Measurements from ENCODE around the gene PRRX2. TPM values are rescaled to one million over a fixed set of nuclear protein-coding genes. Genes with fewer than 3 reads are reported as not detected.

PRRX2 gene
- total RNA-seq, 2 donors from 2014 or later, result 4.3 to 14.3 TPM

DNA sequence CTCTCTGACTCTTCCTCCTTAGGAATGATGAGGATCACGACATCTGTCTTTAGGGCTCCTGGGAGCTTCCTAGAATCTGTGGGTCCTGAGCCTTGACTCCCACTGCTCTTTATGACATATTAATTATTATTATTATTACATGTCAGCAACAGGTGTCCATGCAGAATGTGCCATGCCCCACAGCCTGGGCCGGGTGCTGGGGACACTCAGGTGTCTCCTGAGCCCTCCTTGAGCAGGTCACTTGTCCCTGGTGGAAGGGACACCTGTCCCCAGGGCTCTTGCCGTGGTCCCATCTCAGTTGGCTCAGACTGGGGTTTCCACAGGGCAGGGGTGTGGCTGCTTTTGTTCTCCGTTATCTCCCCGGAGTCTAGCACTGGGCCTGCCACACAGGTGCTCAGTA, 53.2 kb downstream of the PRRX2 start:
- H3K36me3 ChIP-seq, result no peaks in the 10 kb centered on the region
- TF ChIP-seq CTCF (IDR thresholded peaks at IDR 0.05) (no peak), POLR2A (IDR thresholded peaks at IDR 0.05) (no peak), POLR2AphosphoS5 (IDR thresholded peaks at IDR 0.05) (no peak)
- WGBS, result 61% methylated on average over 5 of the region's 5 CpGs
- intact Hi-C loops (cut with DNase I), result no loop called here
- no peak overlapping the region for H3K27ac ChIP-seq
- no peaks in the 10 kb centered on the region for H3K27me3 ChIP-seq (replicated peaks; ENCODE audit: insufficient read depth)
- H3K9me3 ChIP-seq, result no peaks in the 10 kb centered on the region
- no peaks in the 10 kb centered on the region for H3K4me1 ChIP-seq (replicated peaks)
- no peak for DNase-seq (ENCODE audit: low spot score)
- no peak overlapping the region for H3K4me3 ChIP-seq

DNA sequence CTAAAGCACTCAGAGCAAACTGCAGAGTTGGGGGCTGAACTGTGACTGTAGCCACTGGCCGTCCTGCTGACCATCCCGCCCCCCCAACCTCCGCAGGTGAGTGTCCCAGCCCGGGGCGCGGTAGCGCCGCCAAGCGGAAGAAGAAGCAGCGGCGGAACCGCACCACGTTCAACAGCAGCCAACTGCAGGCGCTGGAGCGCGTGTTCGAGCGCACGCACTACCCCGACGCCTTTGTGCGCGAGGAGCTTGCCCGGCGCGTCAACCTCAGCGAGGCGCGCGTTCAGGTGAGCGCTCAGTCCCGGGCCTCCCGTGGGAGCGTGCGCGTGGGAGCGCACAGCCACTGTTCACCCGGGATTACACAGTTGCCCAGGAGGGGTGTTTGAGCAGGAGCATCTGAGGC, 53.7 kb downstream of the PRRX2 start:
- no peaks in the 10 kb centered on the region for H3K4me1 ChIP-seq (replicated peaks)
- intact Hi-C loops (cut with DNase I), result no loop called here
- 68% methylated on average over 38 of the region's 38 CpGs for WGBS
- no peaks in the 10 kb centered on the region for H3K27me3 ChIP-seq (replicated peaks; ENCODE audit: insufficient read depth)
- H3K36me3 ChIP-seq, result no peaks in the 10 kb centered on the region
- no peak overlapping the region for H3K4me3 ChIP-seq
- H3K9me3 ChIP-seq, result no peaks in the 10 kb centered on the region
- DNase-seq (ENCODE audit: low spot score), result no peak
- no peak for TF ChIP-seq CTCF (IDR thresholded peaks at IDR 0.05)
- no peak for TF ChIP-seq POLR2AphosphoS5 (IDR thresholded peaks at IDR 0.05)
- TF ChIP-seq POLR2A (IDR thresholded peaks at IDR 0.05), result no peak
- no peak overlapping the region for H3K27ac ChIP-seq

DNA sequence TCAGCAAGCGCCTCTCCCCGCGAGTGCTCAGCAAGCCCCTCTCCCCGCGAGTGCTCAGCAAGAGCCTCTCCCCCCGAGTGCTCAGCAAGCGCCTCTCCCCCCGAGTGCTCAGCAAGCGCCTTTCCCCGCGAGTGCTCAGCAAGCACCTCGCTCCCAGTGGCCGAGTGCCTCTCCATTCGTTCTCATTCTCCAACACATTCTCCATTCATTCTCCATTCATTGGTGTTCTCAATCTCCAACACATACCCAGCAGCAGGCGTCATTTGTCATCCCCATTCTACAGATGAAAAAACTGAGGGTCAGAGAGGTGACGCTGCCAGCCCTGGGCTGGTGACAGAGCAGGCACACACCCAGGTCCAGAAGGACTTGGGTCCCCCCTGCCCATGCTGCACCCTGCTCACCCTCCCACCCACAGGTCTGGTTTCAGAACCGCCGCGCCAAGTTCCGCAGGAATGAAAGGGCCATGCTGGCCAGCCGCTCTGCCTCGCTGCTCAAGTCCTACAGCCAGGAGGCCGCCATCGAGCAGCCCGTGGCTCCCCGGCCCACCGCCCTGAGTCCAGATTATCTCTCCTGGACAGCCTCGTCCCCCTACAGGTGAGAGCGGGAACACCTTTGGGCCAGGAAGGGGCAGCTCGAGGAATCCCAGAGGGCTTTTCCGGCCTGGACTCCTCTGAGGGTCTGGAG, 54.9 kb downstream of the PRRX2 start:
- H3K4me1 ChIP-seq (replicated peaks), result no peaks in the 10 kb centered on the region
- no peak overlapping the region for H3K4me3 ChIP-seq
- H3K27me3 ChIP-seq (replicated peaks; ENCODE audit: insufficient read depth), result no peaks in the 10 kb centered on the region
- WGBS, result 81% methylated on average over 31 of the region's 31 CpGs
- H3K27ac ChIP-seq, result no peak overlapping the region
- DNase-seq (ENCODE audit: low spot score), result no peak
- TF ChIP-seq POLR2A (IDR thresholded peaks at IDR 0.05) (no peak), POLR2AphosphoS5 (IDR thresholded peaks at IDR 0.05) (no peak), CTCF (IDR thresholded peaks at IDR 0.05) (no peak)
- intact Hi-C loops (cut with DNase I), result no loop called here
- H3K36me3 ChIP-seq, result no peaks in the 10 kb centered on the region
- no peaks in the 10 kb centered on the region for H3K9me3 ChIP-seq

GRCh38 chr9:129720865-129721545, 55.6 kb downstream of the PRRX2 start:
- no peaks in the 10 kb centered on the region for H3K4me1 ChIP-seq (replicated peaks)
- no peak for TF ChIP-seq CTCF (IDR thresholded peaks at IDR 0.05)
- TF ChIP-seq POLR2A (IDR thresholded peaks at IDR 0.05), result no peak
- no peak for TF ChIP-seq POLR2AphosphoS5 (IDR thresholded peaks at IDR 0.05)
- no peak overlapping the region for H3K27ac ChIP-seq
- intact Hi-C loops (cut with DNase I), result no loop called here
- DNase-seq (ENCODE audit: low spot score), result no peak
- H3K36me3 ChIP-seq, result no peaks in the 10 kb centered on the region
- WGBS, result 87% methylated on average over 25 of the region's 25 CpGs
- H3K9me3 ChIP-seq, result no peaks in the 10 kb centered on the region
- no peak overlapping the region for H3K4me3 ChIP-seq
- no peaks in the 10 kb centered on the region for H3K27me3 ChIP-seq (replicated peaks; ENCODE audit: insufficient read depth)

DNA sequence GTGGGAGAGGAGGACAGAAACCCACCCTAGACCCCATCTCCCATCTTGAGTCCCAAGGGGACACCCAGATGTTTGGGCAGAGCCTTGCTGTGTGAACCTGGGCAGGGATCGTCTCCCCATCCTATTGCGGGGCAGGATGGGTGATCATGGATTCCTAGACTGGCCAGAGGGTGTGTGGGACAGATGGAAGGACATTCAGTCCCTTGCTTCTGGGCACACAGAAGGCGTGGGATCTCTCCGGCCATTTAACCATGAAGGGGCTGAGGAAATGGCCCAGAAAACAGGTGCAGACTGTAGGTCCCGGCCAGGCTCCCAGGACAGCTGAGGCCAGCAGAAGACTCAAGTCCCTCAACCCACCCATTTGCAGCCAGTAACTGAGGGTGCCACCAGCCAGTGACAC, 57.5 kb downstream of the PRRX2 start:
- H3K27ac ChIP-seq, result no peak overlapping the region
- H3K9me3 ChIP-seq, result no peaks in the 10 kb centered on the region
- TF ChIP-seq POLR2A (IDR thresholded peaks at IDR 0.05) (no peak), POLR2AphosphoS5 (IDR thresholded peaks at IDR 0.05) (no peak), CTCF (IDR thresholded peaks at IDR 0.05) (no peak)
- no peaks in the 10 kb centered on the region for H3K4me1 ChIP-seq (replicated peaks)
- WGBS, result 82% methylated on average over 5 of the region's 5 CpGs
- no peaks in the 10 kb centered on the region for H3K27me3 ChIP-seq (replicated peaks; ENCODE audit: insufficient read depth)
- no peak for DNase-seq (ENCODE audit: low spot score)
- H3K4me3 ChIP-seq, result no peak overlapping the region
- H3K36me3 ChIP-seq, result no peaks in the 10 kb centered on the region
- intact Hi-C loops (cut with DNase I), result no loop called here
